ENCODE data around the gene CYB5B.
A peak's percentile ranks its signal among the peaks of the same experiment; 100 is the strongest.

CYB5B gene

GRCh38 chr16:69494991-69495392 is 70.6 kb downstream of the CYB5B start:
- peak; percentile 49 for DNase-seq (ENCODE audit: low read depth)
- TF ChIP-seq CTCF (IDR thresholded peaks at IDR 0.05; ENCODE audit: insufficient read depth, low read depth, low read length, missing control alignments): peak; percentile 39
- H3K4me3 ChIP-seq (ENCODE audit: low read depth, low read length): no peak overlapping the region

- no peak for TF ChIP-seq CTCF (IDR thresholded peaks at IDR 0.05; ENCODE audit: insufficient read depth, low read depth, low read length, missing control alignments)
- no peak overlapping the region for H3K4me3 ChIP-seq (ENCODE audit: low read depth, low read length)
- no peak for DNase-seq (ENCODE audit: low read depth)
Measured at GRCh38 chr16:69495821-69496220, 71.4 kb downstream of the CYB5B start.

- H3K4me3 ChIP-seq (ENCODE audit: low read depth, low read length): no peak overlapping the region
- no peak for TF ChIP-seq CTCF (IDR thresholded peaks at IDR 0.05; ENCODE audit: insufficient read depth, low read depth, low read length, missing control alignments)
- DNase-seq (ENCODE audit: low read depth): no peak
Measured at GRCh38 chr16:69496376-69496775, 72.0 kb downstream of the CYB5B start.

GRCh38 chr16:69496896-69497295 is 72.5 kb downstream of the CYB5B start:
- TF ChIP-seq CTCF (IDR thresholded peaks at IDR 0.05; ENCODE audit: insufficient read depth, low read depth, low read length, missing control alignments): no peak
- no peak overlapping the region for H3K4me3 ChIP-seq (ENCODE audit: low read depth, low read length)
- DNase-seq (ENCODE audit: low read depth): no peak

GRCh38 chr16:69497876-69498596 is 73.6 kb downstream of the CYB5B start:
- H3K4me3 ChIP-seq (ENCODE audit: low read depth, low read length): no peak overlapping the region
- TF ChIP-seq CTCF (IDR thresholded peaks at IDR 0.05; ENCODE audit: insufficient read depth, low read depth, low read length, missing control alignments): no peak
- DNase-seq (ENCODE audit: low read depth): no peak

GRCh38 chr16:69498926-69499325 is 74.5 kb downstream of the CYB5B start:
- no peak for TF ChIP-seq CTCF (IDR thresholded peaks at IDR 0.05; ENCODE audit: insufficient read depth, low read depth, low read length, missing control alignments)
- no peak overlapping the region for H3K4me3 ChIP-seq (ENCODE audit: low read depth, low read length)

More at GRCh38 chr16:69498926-69499325, 74.5 kb downstream of the CYB5B start:
- DNase-seq (ENCODE audit: low read depth): no peak
